Endothelial cell of umbilical vein (primary cell): ENCODE results near the gene CCDC190.

Experiments
- EZH2 ChIP-seq: IDR thresholded peaks from 2 replicates; pipeline ENCODE4 v1.6.1; 2012; ENCODE audit warnings: borderline replicate concordance, low read depth, mild to moderate bottlenecking, moderate library complexity, low read length, inconsistent platforms; ENCODE audit not compliant: severe bottlenecking
- FOS ChIP-seq: IDR thresholded peaks from 2 replicates; pipeline ENCODE4 v1.6.1; 2011; ENCODE audit warnings: mild to moderate bottlenecking, low read length, moderate library complexity, borderline replicate concordance; ENCODE audit not compliant: insufficient read depth
- JUN ChIP-seq: IDR thresholded peaks from 2 replicates; pipeline ENCODE4 v1.6.1; 2011; ENCODE audit warnings: borderline replicate concordance, low read depth; ENCODE audit not compliant: insufficient read length, insufficient read depth
- MYC ChIP-seq: IDR thresholded peaks from one replicate; pipeline ENCODE4 v1.6.1; 2011; ENCODE audit warnings: mild to moderate bottlenecking, low read depth, low read length
- POLR2A ChIP-seq: IDR thresholded peaks from 2 replicates; pipeline ENCODE4 v1.6.1; 2012; ENCODE audit warnings: low read depth, mild to moderate bottlenecking, control low read depth, low read length
- POLR2AphosphoS5 ChIP-seq: IDR thresholded peaks from 2 replicates; pipeline ENCODE4 v1.6.1; 2012; ENCODE audit warnings: low read depth, mild to moderate bottlenecking, control low read depth, low read length, moderate library complexity; ENCODE audit not compliant: insufficient read depth
- TF ChIP-seq, protein P1 (sequence below), 2 donors: IDR thresholded peaks; 1 replicate in 1 of 2; 2 replicates in 1 of 2; pipeline ENCODE4 v1.5.1; 2011; ENCODE audit warnings: low read length in 2 of 2, mild to moderate bottlenecking in 2 of 2, moderate library complexity in 2 of 2, control low read depth in 1 of 2, inconsistent platforms in 1 of 2, low read depth in 1 of 2; ENCODE audit not compliant: insufficient read depth in 1 of 2; ENCODE audit errors: extremely low read depth in 1 of 2
- TF ChIP-seq, protein P2 (sequence below): IDR thresholded peaks from 2 replicates; pipeline ENCODE4 v1.6.1; 2011; ENCODE audit not compliant: insufficient read depth, insufficient read length

DNA sequence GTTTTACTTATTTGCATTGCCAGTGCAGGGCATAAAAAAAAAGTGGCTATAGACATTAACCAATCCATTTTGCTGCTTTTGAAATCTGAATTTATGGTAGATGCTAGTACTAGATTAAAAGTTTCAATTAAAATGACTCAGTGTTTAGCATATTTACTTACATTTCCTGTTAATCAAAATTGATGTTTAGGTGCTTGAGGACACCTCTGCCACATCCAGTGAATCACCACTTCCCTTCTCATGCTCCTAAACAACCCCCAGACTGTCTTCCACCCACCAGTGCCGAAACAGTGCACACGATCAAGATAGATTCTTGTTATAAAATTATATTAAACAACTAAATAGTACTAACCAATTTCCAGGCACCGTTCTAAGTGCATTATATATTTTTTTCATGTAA, 37.7 kb downstream of the CCDC190 start:
- TF ChIP-seq, protein P1, sequence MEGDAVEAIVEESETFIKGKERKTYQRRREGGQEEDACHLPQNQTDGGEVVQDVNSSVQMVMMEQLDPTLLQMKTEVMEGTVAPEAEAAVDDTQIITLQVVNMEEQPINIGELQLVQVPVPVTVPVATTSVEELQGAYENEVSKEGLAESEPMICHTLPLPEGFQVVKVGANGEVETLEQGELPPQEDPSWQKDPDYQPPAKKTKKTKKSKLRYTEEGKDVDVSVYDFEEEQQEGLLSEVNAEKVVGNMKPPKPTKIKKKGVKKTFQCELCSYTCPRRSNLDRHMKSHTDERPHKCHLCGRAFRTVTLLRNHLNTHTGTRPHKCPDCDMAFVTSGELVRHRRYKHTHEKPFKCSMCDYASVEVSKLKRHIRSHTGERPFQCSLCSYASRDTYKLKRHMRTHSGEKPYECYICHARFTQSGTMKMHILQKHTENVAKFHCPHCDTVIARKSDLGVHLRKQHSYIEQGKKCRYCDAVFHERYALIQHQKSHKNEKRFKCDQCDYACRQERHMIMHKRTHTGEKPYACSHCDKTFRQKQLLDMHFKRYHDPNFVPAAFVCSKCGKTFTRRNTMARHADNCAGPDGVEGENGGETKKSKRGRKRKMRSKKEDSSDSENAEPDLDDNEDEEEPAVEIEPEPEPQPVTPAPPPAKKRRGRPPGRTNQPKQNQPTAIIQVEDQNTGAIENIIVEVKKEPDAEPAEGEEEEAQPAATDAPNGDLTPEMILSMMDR (IDR thresholded peaks at IDR 0.05; ENCODE audit: extremely low read depth in 1 of 2, insufficient read depth in 1 of 2, low read depth in 1 of 2, low read length in 2 of 2) = no peak
- TF ChIP-seq, protein P2, sequence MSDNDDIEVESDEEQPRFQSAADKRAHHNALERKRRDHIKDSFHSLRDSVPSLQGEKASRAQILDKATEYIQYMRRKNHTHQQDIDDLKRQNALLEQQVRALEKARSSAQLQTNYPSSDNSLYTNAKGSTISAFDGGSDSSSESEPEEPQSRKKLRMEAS = no peak
- TF ChIP-seq EZH2 = no peak
- no peak for TF ChIP-seq POLR2A
- TF ChIP-seq POLR2AphosphoS5 = no peak
- TF ChIP-seq JUN = no peak
- TF ChIP-seq FOS = peak; percentile 36
- TF ChIP-seq MYC = no peak
